Measurements from ENCODE around the gene CCDC169.
"Not testable (repeated sequence)": the region's sequence is repeated elsewhere in the genome, so short reads cannot be mapped to it uniquely, and the experiment has no call there.

- not testable (repeated sequence) for TF ChIP-seq CTCF (conservative IDR thresholded peaks at IDR 0.05); ZFX (IDR thresholded peaks at IDR 0.05)
Observed at GRCh38 chr13:36319793-36320192, 22.2 kb upstream of the CCDC169 start.

Data from C4-2B (cell line).